HG02571 (cell line): Measurements from ENCODE around the gene RPH3AL.
"Not testable (repeated sequence)": the region's sequence is repeated elsewhere in the genome, so short reads cannot be mapped to it uniquely, and the experiment has no call there.

Source experiments
- ATAC-seq: cut with Tn5 transposase; IDR thresholded peaks from one replicate; pipeline ENCODE4 v1.9.1; 2021; ENCODE audit warnings: mild to moderate bottlenecking, moderate library complexity; ENCODE audit not compliant: unreplicated experiment

RPH3AL gene

DNA sequence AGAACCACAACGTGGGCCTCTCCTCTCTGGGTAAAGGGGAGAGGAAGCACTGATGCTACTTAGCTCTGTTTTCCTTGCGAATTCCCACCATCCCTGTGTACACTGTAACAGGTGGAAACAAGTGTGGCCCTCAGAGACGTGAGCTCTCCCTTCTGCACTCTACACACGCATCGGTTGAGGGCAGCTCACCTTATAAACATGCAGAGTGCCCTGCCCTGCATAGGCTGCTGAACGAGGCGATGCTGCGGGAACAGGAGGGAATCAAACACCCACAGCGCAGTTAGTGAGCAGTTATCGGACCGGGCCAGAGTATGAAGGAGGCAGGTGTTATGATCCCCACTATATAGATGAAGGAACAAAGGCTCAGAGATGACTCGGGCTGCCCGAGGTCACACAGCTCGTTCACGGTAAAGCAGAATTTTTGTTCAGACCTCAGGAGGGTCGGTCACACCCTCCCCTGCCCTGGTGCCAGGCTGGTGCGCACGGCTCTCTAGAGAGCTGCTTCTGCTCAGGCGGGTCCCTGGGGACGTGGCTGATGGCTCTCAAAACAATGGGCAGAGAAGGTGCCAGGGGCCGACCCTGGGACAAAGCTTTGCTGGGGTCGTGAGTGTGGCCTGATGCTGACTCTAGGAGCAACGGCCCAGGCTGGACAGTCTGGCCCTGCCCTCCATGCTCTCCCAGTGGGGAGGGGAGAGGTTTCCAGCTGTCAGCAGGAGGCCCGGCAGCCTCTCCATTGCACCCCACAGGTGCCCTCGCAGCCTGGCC lies 68.5 kb downstream of the RPH3AL start:
- no peak for ATAC-seq

DNA sequence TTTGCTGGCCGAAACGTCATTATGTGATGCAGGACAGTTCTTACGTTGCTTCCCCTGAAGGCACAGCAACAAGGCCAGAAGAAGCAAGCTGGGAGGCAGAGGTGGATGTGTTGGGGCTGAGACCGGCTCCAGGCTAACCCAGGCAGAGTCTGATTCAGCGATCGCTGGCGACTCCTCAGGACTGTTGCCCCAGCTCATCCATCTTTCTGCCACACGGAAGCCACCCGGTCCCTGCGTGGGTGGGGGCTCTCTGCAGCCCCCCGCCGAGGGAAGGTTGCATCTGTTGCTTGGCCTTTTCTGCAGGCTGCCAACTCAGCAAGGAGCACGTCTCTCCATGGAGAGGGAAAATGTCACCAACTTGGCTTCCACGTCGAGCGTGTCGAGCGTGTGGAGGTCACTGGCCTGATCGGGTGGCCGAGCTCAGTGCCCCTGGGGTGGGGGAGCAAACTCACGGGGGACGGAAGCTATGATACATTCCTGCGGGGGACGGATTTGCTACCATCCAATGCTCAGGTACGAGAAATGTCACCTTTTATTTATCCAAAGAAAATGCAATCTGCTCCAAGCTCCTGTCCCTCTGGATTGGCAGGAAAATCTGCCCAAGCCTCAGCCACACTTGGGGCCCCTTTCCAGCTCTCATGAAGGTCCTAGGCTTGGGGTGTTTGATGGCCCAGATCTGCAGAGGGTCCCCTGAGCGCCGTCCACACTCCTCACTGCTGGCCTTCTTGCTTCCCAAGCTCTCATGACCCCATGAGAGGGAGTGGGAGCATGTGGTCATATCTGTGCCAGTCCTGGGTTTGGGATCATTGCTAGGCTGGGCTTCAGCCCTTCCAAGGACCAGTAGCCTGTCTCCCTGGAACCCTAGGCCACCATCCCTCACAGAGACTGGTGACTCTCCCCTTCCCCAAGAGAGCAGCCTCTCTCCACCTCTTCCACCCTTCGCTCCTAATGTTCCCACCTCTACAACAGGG lies 69.4 kb downstream of the RPH3AL start:
- no peak for ATAC-seq

DNA sequence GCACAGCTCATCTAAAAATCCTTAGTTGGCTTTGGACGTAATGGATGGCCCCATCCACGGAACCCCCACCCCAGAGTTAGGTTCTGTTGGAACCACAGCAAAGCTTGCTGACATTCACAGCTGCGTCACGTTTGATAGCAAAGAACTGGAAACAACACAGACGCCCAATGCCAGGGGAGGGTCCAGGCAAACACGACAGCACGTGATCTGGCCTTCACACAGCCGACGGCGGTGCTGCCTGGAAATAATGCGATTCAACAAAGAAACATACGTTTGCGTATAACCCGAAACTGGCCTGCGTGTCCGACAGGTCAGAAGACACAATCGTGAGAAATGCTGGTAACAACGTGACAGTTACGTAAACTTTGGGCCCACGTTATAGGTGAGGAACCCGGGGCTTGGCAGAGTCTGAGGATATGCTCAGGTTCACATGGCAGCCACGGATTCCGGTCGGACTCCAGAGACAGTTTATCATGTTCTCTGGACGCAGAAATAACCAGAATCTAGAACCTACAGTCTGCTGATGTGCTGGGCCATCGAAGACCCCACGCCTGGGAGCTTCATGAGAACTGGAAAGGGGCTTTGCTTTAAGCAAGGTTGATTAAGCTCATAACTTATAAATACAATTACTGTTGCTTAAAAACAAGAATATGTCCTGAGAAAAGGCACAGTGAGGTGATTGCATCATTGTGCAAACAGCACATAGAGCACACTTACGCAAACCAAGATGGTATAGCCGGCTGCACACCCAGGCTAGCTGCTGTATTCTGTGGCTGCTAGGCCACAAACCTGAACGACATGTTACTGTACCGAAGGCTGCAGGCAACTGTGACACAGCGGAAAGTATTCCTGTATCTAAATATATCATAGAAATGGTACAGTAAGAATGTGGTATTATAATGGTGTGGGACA lies 70.4 kb downstream of the RPH3AL start:
- ATAC-seq, result no peak

DNA sequence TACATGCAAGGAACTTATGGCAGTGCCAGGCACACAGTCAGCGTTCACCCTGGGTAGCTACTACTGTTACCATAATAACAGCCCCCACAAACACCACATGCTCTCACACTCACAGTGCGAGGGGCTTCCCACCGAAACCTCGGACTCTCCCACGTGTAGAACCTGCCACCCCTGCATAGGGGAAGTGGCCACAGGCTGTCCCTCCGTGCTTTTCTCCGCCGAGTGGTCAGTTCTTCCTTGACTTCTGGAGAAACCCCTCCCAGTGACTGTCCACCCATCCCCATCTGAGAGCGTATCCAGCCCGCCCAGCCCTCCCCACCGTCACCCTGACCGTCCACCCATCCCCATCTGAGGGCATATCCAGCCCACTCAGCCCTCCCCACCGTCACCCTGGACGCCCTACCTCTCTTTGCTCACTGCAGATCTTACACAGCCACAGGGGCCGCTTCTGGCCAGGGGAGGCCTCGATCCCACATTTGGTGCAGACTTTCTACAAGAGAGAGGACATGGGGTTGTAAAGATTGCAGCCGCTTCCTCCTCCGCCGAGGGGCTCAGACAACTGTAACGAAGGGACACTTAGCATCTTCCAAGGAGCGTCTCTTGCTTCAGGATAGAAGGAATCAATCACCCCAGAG lies 71.1 kb downstream of the RPH3AL start:
- ATAC-seq, result no peak

DNA sequence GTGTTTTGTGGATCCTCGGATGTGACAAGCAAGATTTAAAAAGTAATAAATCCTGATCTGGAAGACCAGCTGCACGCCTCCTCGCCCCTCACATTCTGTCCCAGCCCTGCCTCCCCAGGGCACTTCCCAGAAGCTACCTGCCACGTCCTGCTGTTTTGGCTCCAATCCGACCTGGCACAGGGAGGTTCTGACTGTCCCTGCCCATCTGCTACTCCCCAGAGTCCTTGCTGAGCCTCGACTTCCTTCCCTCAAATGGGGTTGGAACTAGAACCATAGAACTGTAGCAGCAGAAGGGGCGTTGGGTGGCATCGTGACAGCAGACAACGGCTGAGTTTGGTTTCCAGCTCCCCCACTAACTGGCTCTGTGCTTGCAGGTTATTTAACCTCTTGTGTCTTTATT lies 71.7 kb downstream of the RPH3AL start:
- no peak for ATAC-seq

DNA sequence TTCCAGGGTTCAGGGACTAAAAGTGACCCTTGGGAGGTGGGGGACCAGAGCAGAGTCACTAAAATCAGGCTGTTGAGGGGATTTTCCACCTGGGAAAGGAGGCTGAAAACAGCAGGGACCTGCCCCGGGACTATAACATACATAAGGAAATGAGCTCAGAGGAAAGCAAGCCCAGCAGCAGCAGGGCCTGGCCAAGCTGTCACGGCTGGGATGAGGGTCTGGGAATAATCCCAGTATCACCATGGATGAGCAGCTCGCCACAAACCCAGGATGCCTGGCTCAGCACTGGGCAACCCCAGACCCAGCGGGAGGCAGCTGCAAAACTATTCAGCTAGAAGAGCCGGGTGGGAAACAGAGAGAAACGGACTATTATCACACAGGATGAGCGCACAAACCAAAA lies 72.4 kb downstream of the RPH3AL start:
- no peak for ATAC-seq

DNA sequence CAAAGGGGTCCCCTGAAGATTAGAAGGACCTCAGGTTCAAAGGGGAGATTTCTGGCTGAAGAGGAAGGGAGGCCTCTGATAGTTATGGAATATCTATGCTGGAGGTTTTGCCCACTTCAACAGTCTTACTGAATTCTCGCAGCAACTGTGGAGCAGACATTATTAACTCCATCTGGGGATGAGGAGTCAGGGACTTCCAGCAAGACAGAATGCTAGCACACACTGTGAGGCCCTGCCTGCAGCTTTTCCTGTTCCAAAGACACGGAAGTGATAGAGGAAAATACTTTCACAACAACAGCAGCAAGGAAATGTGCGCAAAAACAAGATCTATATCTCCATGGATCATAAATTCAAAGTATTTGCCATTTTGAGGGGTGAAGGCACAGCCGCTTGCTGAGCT lies 72.8 kb downstream of the RPH3AL start:
- no peak for ATAC-seq

DNA sequence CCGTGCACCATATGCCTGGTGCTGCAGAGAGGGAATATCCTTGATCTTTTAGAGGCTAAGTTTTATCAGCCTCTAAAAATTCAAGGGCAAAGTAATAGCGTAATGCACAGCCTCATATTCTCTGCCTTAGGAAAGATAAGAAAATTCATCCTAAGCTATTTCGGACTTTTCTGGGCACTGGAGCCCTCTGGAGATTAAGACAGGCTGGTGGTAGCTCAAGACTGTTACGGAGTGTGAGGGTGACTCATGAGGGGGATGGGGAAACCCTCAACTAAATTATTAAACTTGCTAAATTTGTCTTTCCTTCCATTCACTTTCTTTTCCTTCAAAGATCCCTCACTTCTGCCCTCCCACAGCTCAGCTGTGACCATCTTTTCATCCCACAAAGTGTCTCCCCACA lies 73.3 kb downstream of the RPH3AL start:
- no peak for ATAC-seq

DNA sequence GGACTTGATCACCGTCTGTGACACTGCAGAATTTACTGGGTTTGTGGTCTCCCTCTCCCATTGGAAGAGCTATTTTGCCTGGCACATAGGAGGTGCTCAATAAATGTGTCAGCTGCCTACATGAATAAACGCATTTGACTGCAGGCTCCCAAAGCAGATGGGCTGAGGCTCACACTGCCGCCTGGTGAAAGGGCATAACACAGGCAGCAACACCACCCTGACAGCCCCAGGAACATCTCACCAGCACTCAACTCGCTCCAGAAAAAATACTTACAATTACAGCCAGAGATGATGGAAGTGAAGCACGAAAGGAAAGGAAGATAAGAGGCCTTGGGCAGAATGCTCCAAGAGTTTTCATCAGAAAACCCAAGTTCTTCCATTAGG lies 73.9 kb downstream of the RPH3AL start:
- no peak for ATAC-seq

DNA sequence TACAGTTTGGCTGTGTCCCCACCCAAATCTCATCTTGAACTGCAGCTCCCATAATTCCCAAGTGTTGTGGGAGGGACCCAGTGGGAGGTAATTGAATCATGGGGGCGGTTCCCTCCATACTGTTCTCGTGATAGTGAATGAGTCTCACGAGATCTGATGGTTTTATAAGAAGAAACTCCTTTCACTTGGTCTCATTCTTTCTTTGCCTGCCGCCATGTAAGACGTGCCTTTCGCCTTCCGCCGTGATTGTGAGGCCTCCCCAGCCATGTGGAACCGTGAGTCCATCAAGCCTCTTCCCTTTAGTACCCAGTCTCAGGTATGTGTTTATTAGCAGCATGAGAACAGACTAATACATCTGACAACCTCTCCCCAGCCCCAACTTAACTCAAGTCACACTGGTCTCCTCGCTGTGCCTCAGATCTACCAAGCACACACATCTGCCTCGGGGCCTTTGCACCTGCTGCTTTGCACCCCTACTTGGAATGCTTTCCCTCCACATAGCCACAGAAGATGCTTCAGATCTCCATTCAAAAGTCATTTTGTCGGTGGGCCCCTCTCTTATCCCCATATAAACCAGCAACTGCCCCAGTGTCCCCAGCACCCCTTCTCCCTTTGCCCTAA lies 74.4 kb downstream of the RPH3AL start:
- no peak for ATAC-seq

DNA sequence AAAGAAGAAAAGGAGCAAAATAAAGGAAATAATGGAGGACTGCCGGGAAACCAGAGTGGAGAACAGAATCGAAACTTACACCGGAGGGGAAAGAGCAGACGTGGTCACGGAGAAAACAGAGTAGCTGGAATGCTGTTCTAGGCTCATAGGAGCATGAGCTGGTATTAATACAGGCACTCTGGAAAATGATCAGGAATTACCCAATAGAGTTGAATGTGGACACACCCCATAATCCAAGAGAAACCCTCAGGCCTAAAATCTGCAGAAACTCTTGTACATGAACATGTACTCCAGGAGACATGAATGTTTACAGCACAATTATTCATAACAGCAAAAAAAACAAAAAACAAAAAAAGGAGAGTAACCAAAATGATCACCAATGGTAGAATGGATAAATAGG lies 77.7 kb downstream of the RPH3AL start:
- no peak for ATAC-seq

DNA sequence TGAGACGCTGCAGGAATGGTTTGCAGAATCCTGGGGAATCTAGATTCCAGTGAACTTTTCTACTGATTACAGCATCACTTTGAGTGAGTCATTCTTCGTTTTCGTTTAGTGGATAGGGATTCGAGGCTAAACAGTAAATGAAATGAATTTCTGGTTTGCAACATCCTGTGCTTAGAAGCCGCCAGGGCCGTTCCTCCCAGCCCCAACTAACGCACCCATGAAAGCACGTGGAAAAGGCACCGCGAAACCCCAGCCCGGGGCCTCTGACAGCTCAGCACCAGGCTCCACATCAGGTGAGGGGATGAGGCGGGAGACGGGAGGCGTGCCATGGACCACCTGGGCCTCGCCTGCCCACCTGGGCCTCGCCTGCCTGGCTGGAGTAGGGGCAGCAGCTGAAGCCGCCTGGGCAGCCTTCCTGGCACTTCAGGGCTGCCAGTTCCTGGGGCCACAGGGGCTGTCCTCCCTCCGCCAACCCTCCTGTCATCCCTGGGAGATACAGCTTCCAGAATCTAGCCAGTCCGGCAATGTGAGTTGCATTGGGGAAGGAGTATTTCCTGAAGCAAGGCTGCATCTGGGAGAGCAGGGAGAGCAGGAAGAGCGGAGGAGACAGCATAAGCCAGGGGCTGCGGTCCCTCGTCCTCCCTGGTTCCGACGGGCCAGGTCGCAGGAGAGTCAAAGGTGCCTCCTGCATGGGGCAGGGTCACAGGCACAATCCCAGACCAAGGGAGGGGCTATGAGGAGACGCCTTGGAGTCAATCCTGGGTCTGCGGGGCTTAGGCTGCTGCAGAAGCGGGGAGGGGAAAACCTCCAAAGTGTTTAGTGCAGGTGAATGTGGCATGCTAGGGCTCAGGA lies 78.4 kb downstream of the RPH3AL start:
- no peak for ATAC-seq

DNA sequence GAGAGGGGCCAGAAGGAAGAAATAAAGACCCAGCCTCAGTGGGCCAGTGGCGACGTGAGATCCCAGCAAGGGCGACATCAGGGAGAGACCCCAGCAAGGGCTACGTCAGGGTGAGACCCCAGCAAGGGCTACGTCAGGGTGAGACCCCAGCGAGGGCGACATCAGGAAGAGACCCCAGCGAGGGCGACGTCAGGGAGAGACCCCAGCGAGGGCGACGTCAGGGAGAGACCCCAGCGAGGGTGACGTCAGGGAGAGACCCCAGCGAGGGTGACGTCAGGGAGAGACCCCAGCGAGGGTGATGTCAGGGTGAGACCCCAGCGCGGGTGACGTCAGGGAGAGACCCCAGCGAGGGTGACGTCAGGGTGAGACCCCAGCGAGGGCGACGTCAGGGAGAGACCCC lies 79.8 kb downstream of the RPH3AL start:
- not testable (repeated sequence) for ATAC-seq

DNA sequence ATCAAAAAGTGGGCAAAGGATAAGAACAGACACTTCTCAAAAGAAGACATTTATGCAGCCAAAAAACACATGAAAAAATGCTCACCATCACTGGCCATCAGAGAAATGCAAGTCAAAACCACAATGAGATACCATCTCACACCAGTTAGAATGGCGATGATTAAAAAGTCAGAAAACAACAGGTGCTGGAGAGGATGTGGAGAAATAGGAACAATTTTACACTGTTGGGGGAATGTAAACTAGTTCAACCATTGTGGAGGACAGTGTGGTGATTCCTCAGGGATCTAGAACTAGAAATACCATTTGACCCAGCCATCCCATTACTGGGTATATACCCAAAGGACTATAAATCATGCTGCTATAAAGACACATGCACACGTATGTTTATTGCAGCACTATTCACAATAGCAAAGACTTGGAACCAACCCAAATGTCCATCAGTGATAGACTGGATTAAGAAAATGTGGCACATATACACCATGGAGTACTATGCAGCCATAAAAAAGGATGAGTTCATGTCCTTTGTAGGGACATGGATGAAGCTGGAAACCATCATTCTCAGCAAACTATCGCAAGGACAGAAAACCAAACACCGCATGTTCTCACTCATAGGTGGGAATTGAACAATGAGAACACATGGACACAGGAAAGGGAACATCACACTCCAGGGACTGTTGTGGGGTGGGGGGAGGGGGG lies 80.5 kb downstream of the RPH3AL start:
- ATAC-seq, result not testable (repeated sequence)

DNA sequence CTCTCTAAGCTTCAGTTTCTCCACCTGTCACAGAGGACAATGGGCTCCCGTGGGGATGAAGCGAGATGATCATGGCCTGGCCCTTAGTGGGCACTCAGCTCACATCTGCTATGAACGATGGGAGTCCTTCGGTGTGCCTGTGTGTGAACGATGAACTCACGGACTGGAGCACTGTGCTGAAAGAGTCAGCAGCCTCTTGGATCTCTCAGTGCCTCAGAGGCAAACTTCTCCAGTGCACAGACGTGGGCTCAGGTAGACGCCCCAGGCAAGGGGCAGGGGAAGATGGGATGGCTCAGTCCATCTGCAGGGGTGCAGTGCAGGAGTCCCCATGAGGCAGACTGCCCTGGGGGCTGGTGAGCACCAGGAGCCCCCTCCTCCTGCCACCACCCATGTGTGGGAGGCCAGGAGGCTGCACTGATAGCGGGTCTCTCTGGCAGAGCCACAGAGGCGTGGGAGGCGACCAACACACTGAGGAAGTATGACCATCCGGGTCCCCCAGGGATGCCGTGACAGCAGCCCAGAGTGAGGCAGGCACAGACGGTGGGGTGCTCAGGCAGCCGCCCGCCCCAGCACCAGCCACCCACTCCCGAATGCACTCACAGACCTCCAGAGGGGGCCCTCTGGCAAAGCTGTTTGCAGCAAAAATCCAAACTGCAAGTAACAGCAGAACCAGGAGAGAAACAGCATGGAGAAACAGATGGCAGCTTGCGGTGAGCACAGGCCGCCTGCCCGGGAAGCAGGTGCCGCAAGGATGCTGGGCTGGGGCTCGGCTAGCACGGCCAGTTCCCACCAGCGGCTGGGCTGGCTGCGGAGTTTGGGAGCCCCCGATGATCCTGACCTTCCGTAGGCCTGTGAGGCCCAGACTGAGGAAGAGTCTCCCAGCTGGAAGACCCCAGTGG lies 82.7 kb downstream of the RPH3AL start:
- no peak for ATAC-seq

DNA sequence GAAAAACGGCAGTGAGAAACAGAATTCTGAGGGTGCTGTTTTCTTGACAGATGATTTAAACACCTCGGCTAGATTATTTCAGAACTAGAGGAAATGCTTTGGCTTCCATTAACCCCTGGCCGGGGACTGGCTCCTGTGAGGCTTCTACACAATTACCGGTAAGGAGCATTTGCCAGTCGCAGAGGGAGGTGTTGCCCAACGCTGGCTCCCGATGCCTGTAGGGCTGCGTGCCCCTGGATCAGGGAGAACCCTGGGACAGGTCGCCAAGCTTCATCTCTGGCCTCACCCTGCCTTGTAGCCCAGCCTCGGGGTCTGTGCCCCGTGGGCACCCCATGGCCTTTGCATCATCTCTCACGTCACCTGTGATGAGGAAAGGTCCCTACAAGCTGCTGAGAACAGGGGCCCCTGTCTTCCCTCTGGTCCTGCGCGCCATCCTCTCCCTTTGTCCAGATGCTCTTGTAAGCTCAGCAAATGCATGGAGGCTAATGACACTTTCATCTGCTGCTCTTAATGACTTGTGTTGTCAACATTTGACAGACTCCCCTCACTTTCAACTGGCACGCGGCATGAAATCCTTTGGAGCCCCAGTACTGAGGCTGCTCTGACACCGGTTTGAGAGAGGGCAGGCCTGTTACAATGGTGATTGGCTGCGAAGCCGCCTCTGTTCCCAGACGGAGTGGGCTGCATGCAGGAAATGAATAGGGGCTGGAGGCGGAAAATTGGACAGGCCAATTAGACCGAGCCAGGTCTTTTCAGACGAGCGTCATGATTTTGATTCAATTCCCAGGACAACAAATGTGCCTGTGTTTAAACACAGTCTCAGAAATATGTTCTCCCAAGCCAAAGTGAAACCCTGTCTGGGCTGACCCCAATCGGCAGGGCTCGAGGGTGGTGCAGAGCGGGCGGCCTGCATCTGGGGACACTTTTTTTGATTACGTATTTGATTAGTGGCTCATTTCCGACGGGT lies 85.6 kb downstream of the RPH3AL start:
- ATAC-seq, result no peak
